Body of pancreas (tissue), 4 donors: ENCODE measurements around the gene RASGRP2. TPM values are rescaled to one million over a fixed set of nuclear protein-coding genes. Genes with fewer than 3 reads are reported as not detected.

Source experiments
- ATAC-seq: fragments of 150-250 bp; one replicate; pipeline ENCODE4 v1.9.1; 2016
- DNase-seq, 4 donors: peaks; one replicate each; pipeline ENCODE4 v3.0.0-alpha.2; 2019
- H3K27ac ChIP-seq, 4 donors: fragments of 200-600 bp; sonication (generic); 1 replicate in 3 of 4; 2 replicates in 1 of 4; pipeline versions ENCODE4 v1.5.1 to v1.6.1; 2016 to 2019; ENCODE audit warnings: mild to moderate bottlenecking in 1 of 4, mixed read lengths in 1 of 4, moderate library complexity in 1 of 4
- H3K27me3 ChIP-seq, 2 donors: fragments of 200-600 bp; sonication (generic); one replicate each; pipeline ENCODE4 v1.6.0; 2016; ENCODE audit warnings: mild to moderate bottlenecking in 1 of 2
- H3K36me3 ChIP-seq, 2 donors: fragments of 200-600 bp; sonication (generic); replicated peaks in 1 of 2; 2 replicates each; pipeline ENCODE4 v1.5.1; 2016; ENCODE audit warnings: low read depth in 2 of 2; ENCODE audit not compliant: insufficient read depth in 1 of 2
- H3K4me1 ChIP-seq: fragments of 200-600 bp; sonication (generic); one replicate; pipeline ENCODE4 v1.6.0; 2016
- H3K4me3 ChIP-seq, 2 donors: fragments of 200-600 bp; sonication (generic); 1 replicate in 1 of 2; 2 replicates in 1 of 2; pipeline ENCODE4 v1.5.1; 2016 to 2019
- H3K9me3 ChIP-seq, 3 donors: fragments of 200-600 bp; sonication (generic); 1 replicate in 2 of 3; 2 replicates in 1 of 3; pipeline ENCODE4 v1.5.1; 2016
- POLR2A ChIP-seq, 3 donors: fragments of 450-650 bp; IDR thresholded peaks; one replicate each; pipeline ENCODE4 v1.6.1; 2016; ENCODE audit warnings: antibody characterized with exemption in 3 of 3, mild to moderate bottlenecking in 2 of 3
- WGBS, 2 donors: methylation state at CpG; one replicate each; pipeline ENCODE4 v1.1.5; 2017; 5-methylcytosine and 5-hydroxymethylcytosine counted together
- intact Hi-C: fragments of 100-400 bp; cut with DNase I; formaldehyde crosslinking; loops from one replicate; pipeline ENCODE4 v1.15.1; 2023
- total RNA-seq, 2 donors: library from RNA; depleted of rRNA; stranded (reverse); fragments of >200 nt; gene quantifications; one replicate each; pipeline ENCODE4 v1.1.0, GENCODE V29; 2016
- TF ChIP-seq, protein P1 (sequence below), 7 experiments: fragments of 450-650 bp in 4 of 7; fragments of 200-600 bp in 3 of 7; sonication (generic) in 3 of 7; IDR thresholded peaks; one replicate each; pipeline ENCODE4 v1.5.1; 2016 to 2019; ENCODE audit warnings: antibody characterized with exemption in 7 of 7

RASGRP2 gene
- total RNA-seq, 2 donors from 2014 or later: 4.6 to 17.9 TPM

- peak; percentile 89 for ATAC-seq
- no peak overlapping the region for H3K4me3 ChIP-seq
Observed at GRCh38 chr11:64688534-64688982, 55.4 kb downstream of the RASGRP2 start.

DNA sequence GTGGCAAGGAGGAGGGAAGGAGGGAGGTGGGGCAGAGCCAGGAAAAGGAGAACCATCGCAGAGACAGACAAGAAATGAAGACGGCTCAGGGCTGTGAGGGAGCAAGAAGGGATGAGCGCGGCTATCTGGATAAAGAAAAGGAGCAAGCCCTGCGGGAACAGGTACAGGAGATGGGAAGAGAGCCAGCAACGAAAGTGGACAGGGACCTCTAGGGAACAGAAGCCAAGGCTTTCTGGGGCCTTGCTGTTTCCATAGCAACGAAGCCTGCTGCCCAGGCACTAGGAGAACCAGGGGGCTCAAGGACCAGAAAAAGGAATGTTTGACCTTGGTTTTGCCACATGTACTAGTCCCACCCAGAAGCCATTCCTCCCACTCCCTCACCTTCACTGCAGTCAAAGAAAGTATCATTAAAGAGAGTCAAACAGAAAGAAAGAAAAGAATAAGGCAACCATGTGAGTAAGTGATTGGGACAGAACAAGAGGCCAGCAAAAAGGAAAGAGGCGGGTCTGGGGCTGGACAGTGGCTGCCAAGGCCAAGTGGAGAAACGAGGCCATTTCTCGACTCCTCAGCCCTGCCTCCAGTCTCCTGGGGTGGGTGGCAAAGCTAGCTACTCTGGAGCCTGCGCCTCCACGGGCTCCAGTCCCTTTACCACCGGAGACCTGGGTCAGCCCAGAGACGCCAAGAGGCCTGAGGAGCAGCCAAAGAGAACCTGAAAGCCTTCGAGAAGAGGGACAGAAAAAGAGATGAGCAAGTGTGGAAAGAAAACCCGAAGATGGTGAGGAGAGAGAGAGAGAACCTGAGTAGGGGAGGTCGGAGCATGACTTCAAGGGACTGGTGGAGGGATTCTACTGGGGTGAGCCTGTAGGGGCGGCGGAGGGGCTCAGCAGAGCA is 56.1 kb downstream of the RASGRP2 start:
- Histone ChIP-seq H3K4me1 (peaks cover 20% of the 10 kb centered on the region), H3K36me3 (no peaks in the 10 kb centered on the region), H3K4me3 (no peak overlapping the region), H3K27me3 (no peaks in the 10 kb centered on the region), H3K9me3 (no peaks in the 10 kb centered on the region), H3K27ac (peak overlapping the region in 2 of 4 donors; percentile 2 to 57)
- ATAC-seq (peak; percentile 6), DNase-seq (no peak)
- WGBS, 2 donors: 39 to 45% methylated on average over 19 of the region's 19 CpGs
- TF ChIP-seq, protein P1, sequence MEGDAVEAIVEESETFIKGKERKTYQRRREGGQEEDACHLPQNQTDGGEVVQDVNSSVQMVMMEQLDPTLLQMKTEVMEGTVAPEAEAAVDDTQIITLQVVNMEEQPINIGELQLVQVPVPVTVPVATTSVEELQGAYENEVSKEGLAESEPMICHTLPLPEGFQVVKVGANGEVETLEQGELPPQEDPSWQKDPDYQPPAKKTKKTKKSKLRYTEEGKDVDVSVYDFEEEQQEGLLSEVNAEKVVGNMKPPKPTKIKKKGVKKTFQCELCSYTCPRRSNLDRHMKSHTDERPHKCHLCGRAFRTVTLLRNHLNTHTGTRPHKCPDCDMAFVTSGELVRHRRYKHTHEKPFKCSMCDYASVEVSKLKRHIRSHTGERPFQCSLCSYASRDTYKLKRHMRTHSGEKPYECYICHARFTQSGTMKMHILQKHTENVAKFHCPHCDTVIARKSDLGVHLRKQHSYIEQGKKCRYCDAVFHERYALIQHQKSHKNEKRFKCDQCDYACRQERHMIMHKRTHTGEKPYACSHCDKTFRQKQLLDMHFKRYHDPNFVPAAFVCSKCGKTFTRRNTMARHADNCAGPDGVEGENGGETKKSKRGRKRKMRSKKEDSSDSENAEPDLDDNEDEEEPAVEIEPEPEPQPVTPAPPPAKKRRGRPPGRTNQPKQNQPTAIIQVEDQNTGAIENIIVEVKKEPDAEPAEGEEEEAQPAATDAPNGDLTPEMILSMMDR (IDR thresholded peaks at IDR 0.05): no peak
- no peak for TF ChIP-seq POLR2A (IDR thresholded peaks at IDR 0.05)
- intact Hi-C loops: no loop called here

More at GRCh38 chr11:64688534-64688982, 55.4 kb downstream of the RASGRP2 start:
- no peaks in the 10 kb centered on the region for H3K36me3 ChIP-seq
- peaks cover 20% of the 10 kb centered on the region for H3K4me1 ChIP-seq
- 1% methylated on average over 6 to 13 of the region's 13 CpGs for WGBS, 2 donors
- no peaks in the 10 kb centered on the region for H3K27me3 ChIP-seq
- intact Hi-C loops: no loop called here
- TF ChIP-seq, protein P1 (IDR thresholded peaks at IDR 0.05): peak; percentile 76 to 96 (median 84)
- no peak for TF ChIP-seq POLR2A (IDR thresholded peaks at IDR 0.05)
- DNase-seq: peak; percentile 85 to 88 (median 87)
- no peaks in the 10 kb centered on the region for H3K9me3 ChIP-seq
- peak overlapping the region in 2 of 4 donors; percentile 40 to 57 for H3K27ac ChIP-seq

DNA sequence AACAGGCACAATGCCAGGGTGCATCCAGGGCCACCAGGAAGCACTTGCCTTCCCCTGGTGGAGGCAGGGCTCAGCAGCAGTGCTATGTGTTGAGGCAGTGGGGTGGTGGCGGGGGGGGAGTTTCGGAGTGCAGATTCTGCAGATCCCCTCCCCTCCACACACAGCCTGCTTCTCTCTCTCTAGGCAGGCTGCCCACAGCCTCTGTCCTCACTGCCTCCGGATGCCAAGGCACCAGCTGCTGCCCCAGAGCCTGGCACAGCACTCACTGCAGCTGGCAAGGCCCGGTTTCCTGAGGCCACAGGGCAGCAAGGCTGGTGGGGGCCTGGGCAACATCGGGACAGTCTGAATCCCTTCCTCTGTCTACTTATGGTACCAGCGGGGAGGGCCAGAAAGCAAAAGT is 56.7 kb downstream of the RASGRP2 start:
- Histone ChIP-seq H3K4me1 (peaks cover 20% of the 10 kb centered on the region), H3K27me3 (no peaks in the 10 kb centered on the region), H3K9me3 (no peaks in the 10 kb centered on the region), H3K36me3 (no peaks in the 10 kb centered on the region), H3K4me3 (no peak overlapping the region), H3K27ac (peak overlapping the region in 1 of 4 donors; percentile 14)
- intact Hi-C loops: no loop called here
- 32 to 41% methylated on average over 3 to 6 of the region's 6 CpGs for WGBS, 2 donors
- TF ChIP-seq POLR2A (IDR thresholded peaks at IDR 0.05): no peak
- TF ChIP-seq, protein P1 (IDR thresholded peaks at IDR 0.05): no peak
- ATAC-seq (peak; percentile 68), DNase-seq (peak; percentile 73 to 92 (median 86))

DNA sequence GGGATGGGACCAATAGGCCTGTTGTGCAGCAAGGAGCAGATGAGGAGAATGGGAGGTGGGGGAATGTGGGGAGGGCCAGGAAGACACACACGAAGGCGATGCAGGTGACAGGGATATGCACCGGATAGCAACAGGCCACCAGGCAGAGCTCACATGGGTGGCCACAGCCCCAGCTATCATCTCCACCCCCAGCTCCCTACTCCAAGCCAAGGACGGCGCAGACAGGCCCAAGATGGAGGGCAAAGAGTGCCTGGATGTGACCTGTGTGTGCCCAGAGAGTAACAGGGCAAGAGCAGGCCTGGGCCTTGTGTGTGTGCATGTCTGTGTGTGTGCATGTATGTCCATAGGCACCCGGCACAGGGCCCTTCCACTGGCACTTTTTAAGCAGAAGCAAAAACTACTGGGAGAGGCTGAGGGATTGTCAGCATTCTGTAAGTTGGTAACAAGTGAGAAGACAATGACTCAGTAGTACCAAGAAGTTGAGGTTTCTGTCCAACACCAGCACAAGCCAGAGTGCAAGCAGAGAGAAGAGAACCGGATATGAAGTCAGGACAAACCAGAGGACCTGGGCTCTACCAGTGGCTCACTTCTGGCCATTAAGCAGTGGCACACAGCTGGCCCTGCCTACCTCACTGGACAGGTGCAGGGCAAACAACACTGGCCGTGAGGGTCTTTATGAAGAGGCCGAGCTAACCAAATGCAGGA is 57.3 kb downstream of the RASGRP2 start:
- DNase-seq (no peak), ATAC-seq (no peak)
- Histone ChIP-seq H3K4me1 (peaks cover 20% of the 10 kb centered on the region), H3K36me3 (no peaks in the 10 kb centered on the region), H3K27ac (no peak overlapping the region), H3K4me3 (no peak overlapping the region), H3K27me3 (no peaks in the 10 kb centered on the region), H3K9me3 (no peaks in the 10 kb centered on the region)
- TF ChIP-seq POLR2A (IDR thresholded peaks at IDR 0.05): no peak
- TF ChIP-seq, protein P1 (IDR thresholded peaks at IDR 0.05): no peak
- intact Hi-C loops: no loop called here
- 84 to 86% methylated on average over 6 to 9 of the region's 9 CpGs for WGBS, 2 donors
